ENCODE results near the gene SLC24A3.
"Not testable (repeated sequence)": the region's sequence is repeated elsewhere in the genome, so short reads cannot be mapped to it uniquely, and the experiment has no call there.

SLC24A3 gene

GRCh38 chr20:19658137-19658536 is 445.7 kb downstream of the SLC24A3 start:
- DNase-seq, result peak; percentile 60

GRCh38 chr20:19659448-19659847 is 447.0 kb downstream of the SLC24A3 start:
- DNase-seq, result no peak

- no peak for DNase-seq
These were observed 448.5 kb downstream of the SLC24A3 start for GRCh38 chr20:19660808-19661378.

GRCh38 chr20:19661717-19662636 is 449.5 kb downstream of the SLC24A3 start:
- peak; percentile 66 for DNase-seq

GRCh38 chr20:19662637-19662995 is 450.2 kb downstream of the SLC24A3 start:
- DNase-seq, result no peak

GRCh38 chr20:19668418-19668817 is 456.0 kb downstream of the SLC24A3 start:
- no peak for DNase-seq

GRCh38 chr20:19670829-19671228 is 458.4 kb downstream of the SLC24A3 start:
- DNase-seq, result no peak

- DNase-seq, result no peak
These were observed 458.9 kb downstream of the SLC24A3 start for GRCh38 chr20:19671374-19671773.

GRCh38 chr20:19672498-19672897 is 460.1 kb downstream of the SLC24A3 start:
- no peak for DNase-seq

GRCh38 chr20:19673575-19673974 is 461.1 kb downstream of the SLC24A3 start:
- DNase-seq, result no peak

- DNase-seq, result no peak
These were observed 463.8 kb downstream of the SLC24A3 start for GRCh38 chr20:19676202-19676601.

- DNase-seq, result no peak
These were observed 464.9 kb downstream of the SLC24A3 start for GRCh38 chr20:19677336-19677735.

- DNase-seq, result not testable (repeated sequence)
These were observed 466.1 kb downstream of the SLC24A3 start for GRCh38 chr20:19678591-19678990.

GRCh38 chr20:19679900-19680495 is 467.6 kb downstream of the SLC24A3 start:
- DNase-seq, result no peak

GRCh38 chr20:19682249-19682648 is 469.8 kb downstream of the SLC24A3 start:
- DNase-seq, result no peak

- DNase-seq, result no peak
These were observed 470.7 kb downstream of the SLC24A3 start for GRCh38 chr20:19683188-19683587.

- DNase-seq, result no peak
These were observed 471.4 kb downstream of the SLC24A3 start for GRCh38 chr20:19683822-19684221.

- DNase-seq, result peak; percentile 15
These were observed 475.8 kb downstream of the SLC24A3 start for GRCh38 chr20:19688031-19688806.

GRCh38 chr20:19690462-19690861 is 478.0 kb downstream of the SLC24A3 start:
- no peak for DNase-seq

GRCh38 chr20:19691125-19691524 is 478.7 kb downstream of the SLC24A3 start:
- no peak for DNase-seq

GRCh38 chr20:19692100-19692499 is 479.7 kb downstream of the SLC24A3 start:
- no peak for DNase-seq

GRCh38 chr20:19692685-19693119 is 480.3 kb downstream of the SLC24A3 start:
- peak; percentile 61 for DNase-seq

GRCh38 chr20:19693508-19693907 is 481.1 kb downstream of the SLC24A3 start:
- no peak for DNase-seq

All from RPMI8226 (cell line).